ENCODE measurements around the gene MRPS27. TPM values are rescaled to one million over a fixed set of nuclear protein-coding genes. Genes with fewer than 3 reads are reported as not detected.

Gene MRPS27
- total and polyA plus RNA-seq, 9 of the 15 experiments (the other 6 are each of a cell fraction or from before 2014, with no cell fraction given) = 73.6 to 144 (median 106) TPM

GRCh38 chr5:72319976-72320752 lies at the start of gene MRPS27, which contains the start of gene PTCD2 (continued):
- peak; percentile 65 for TF ChIP-seq PKNOX1 (IDR thresholded peaks at IDR 0.05)
- no peak for TF ChIP-seq KLF1 (tag; IDR thresholded peaks at IDR 0.05)
- 0 out of 4 replicates have a peak, but pooled peaks of 1 of the 2 experiments have one; percentile 36 for TF ChIP-seq TEAD1 (CRISPR knock-in tag; IDR thresholded peaks at IDR 0.05)
- peak; percentile 74 for TF ChIP-seq HMGXB4 (CRISPR knock-in tag; IDR thresholded peaks at IDR 0.05)
- peak; percentile 92 for TF ChIP-seq RBBP5 (IDR thresholded peaks at IDR 0.05; ENCODE audit: borderline replicate concordance, insufficient read depth, low read length, poor library complexity, severe bottlenecking)
- peak; percentile 90 for TF ChIP-seq ARID4B (CRISPR knock-in tag; IDR thresholded peaks at IDR 0.05)
- no peak for TF ChIP-seq ZNF449 (CRISPR knock-in tag; IDR thresholded peaks at IDR 0.05)
- peak; percentile 48 for TF ChIP-seq VEZF1 (CRISPR knock-in tag; IDR thresholded peaks at IDR 0.05)
- TF ChIP-seq MAX (CRISPR knock-in tag; IDR thresholded peaks at IDR 0.05) = peak; percentile 57; the same call in 1 of the 2 replicates
- no peak for TF ChIP-seq ZNF717 (CRISPR knock-in tag; IDR thresholded peaks at IDR 0.05)
- TF ChIP-seq ZNF76 (CRISPR knock-in tag; IDR thresholded peaks at IDR 0.05; ENCODE audit: borderline replicate concordance) = no peak
- TF ChIP-seq CTBP1 (IDR thresholded peaks at IDR 0.05; ENCODE audit: borderline replicate concordance) = peak; percentile 12; the same call in 1 of the 2 replicates
- TF ChIP-seq CCAR2 (IDR thresholded peaks at IDR 0.05; ENCODE audit: low read depth, low read length) = no peak
- TF ChIP-seq ZNF644 (tag; IDR thresholded peaks at IDR 0.05; ENCODE audit: low read depth) = peak; percentile 59; the same call in 1 of the 2 replicates
- peak; percentile 89 for TF ChIP-seq POLR2H (tag; IDR thresholded peaks at IDR 0.05; ENCODE audit: low read depth)
- peak; percentile 56; the same call in 1 of the 2 replicates for TF ChIP-seq ZSCAN29 (IDR thresholded peaks at IDR 0.05)
